Spleen (tissue), 7 donors: ENCODE measurements around the gene GTF2A1.

Source experiments
- CTCF ChIP-seq, 11 experiments: fragments of 200-600 bp in 7 of 11; fragments of 450-650 bp in 4 of 11; sonication (generic) in 4 of 11; IDR thresholded peaks in 8 of 11; conservative IDR thresholded peaks in 3 of 11; 1 replicate in 7 of 11; 2 replicates in 4 of 11; pipeline versions ENCODE4 v1.4.0 to v1.8.0; 2016 to 2021; ENCODE audit warnings: antibody characterized with exemption in 11 of 11, inconsistent platforms in 4 of 11, mild to moderate bottlenecking in 1 of 11
- POLR2A ChIP-seq, 3 donors: fragments of 450-650 bp; IDR thresholded peaks; one replicate each; pipeline ENCODE4 v1.5.1; 2017; ENCODE audit warnings: antibody characterized with exemption in 3 of 3, mild to moderate bottlenecking in 1 of 3
- donor health status: DM: no; HTN: no; CAD: no; lungs with moderate emphysema.
- donor health status: DM: no; HTN: no; CAD: no.
- donor health status: DM: no; HTN: no; CAD: no.

- TF ChIP-seq CTCF (IDR thresholded peaks at IDR 0.05 in 8 of 11, conservative IDR thresholded peaks at IDR 0.05 in 3 of 11) (no peak), POLR2A (IDR thresholded peaks at IDR 0.05) (no peak)
Measured at GRCh38 chr14:81208489-81208888, 12.3 kb downstream of the GTF2A1 start.
